Measurements from ENCODE around the gene STX5.
"Not testable (repeated sequence)": the region's sequence is repeated elsewhere in the genome, so short reads cannot be mapped to it uniquely, and the experiment has no call there.

STX5 gene

GRCh38 chr11:62782753-62783152 is 49.1 kb downstream of the STX5 start:
- DNase-seq (ENCODE audit: low read depth) = no peak

GRCh38 chr11:62778441-62778840 is 53.4 kb downstream of the STX5 start:
- no peak for DNase-seq (ENCODE audit: low read depth)

- no peak for DNase-seq (ENCODE audit: low read depth)
These were observed 54.5 kb downstream of the STX5 start for GRCh38 chr11:62777389-62777788.

GRCh38 chr11:62775646-62776045 is 56.2 kb downstream of the STX5 start:
- no peak for DNase-seq (ENCODE audit: low read depth)

GRCh38 chr11:62774407-62774806 is 57.4 kb downstream of the STX5 start:
- DNase-seq (ENCODE audit: low read depth) = no peak

GRCh38 chr11:62771144-62772021 is 60.5 kb downstream of the STX5 start, which contains the start of gene TAF6L:
Gene TAF6L (plus strand): TSS chr11:62771396. CDS start chr11:62775784, 4,388 bp downstream.
- DNase-seq (ENCODE audit: low read depth) = peak; percentile 92

- DNase-seq (ENCODE audit: low read depth) = no peak
These were observed 61.1 kb downstream of the STX5 start for GRCh38 chr11:62770778-62771143.

- DNase-seq (ENCODE audit: low read depth) = not testable (repeated sequence)
These were observed 71.0 kb downstream of the STX5 start for GRCh38 chr11:62760867-62761227.

- no peak for DNase-seq (ENCODE audit: low read depth)
These were observed 73.7 kb downstream of the STX5 start for GRCh38 chr11:62757846-62758788.

Measured in GM04504 (cell line).